ENCODE results near the gene TBC1D24. TPM values are rescaled to one million over a fixed set of nuclear protein-coding genes. Genes with fewer than 3 reads are reported as not detected.

TBC1D24 gene
- polyA plus RNA-seq, 3 donors from 2014 or later, result 1.1 to 4.5 (median 2.4) TPM

GRCh38 chr16:2497695-2498484, 23.0 kb downstream of the TBC1D24 start:
- DNase-seq, result no peak
- no peaks in the 10 kb centered on the region for H3K9me3 Mint-ChIP-seq
- peaks cover 0 to 1% (median 0%) of the 10 kb centered on the region in 3 donors for H3K27me3 Mint-ChIP-seq (ENCODE audit: low read depth in 3 of 3)
- H3K36me3 Mint-ChIP-seq, result peaks cover 3 to 6% (median 6%) of the 10 kb centered on the region in 3 donors
- no peaks in the 10 kb centered on the region for H3K4me1 Mint-ChIP-seq
- H3K4me3 Mint-ChIP-seq, result no peak overlapping the region
- H3K27ac Mint-ChIP-seq, result peak overlapping the region in 1 of 6 donors; percentile 66

- DNase-seq, result no peak
- Mint-ChIP-seq H3K27me3 (ENCODE audit: low read depth in 3 of 3) (peaks cover 0 to 1% (median 0%) of the 10 kb centered on the region in 3 donors), H3K27ac (no peak overlapping the region), H3K4me1 (no peaks in the 10 kb centered on the region), H3K36me3 (peaks cover 3 to 6% (median 6%) of the 10 kb centered on the region in 3 donors), H3K9me3 (no peaks in the 10 kb centered on the region), H3K4me3 (no peak overlapping the region)
Observed at GRCh38 chr16:2498531-2499253, 23.8 kb downstream of the TBC1D24 start.

GRCh38 chr16:2499454-2499853, 24.5 kb downstream of the TBC1D24 start:
- Mint-ChIP-seq H3K4me3 (no peak overlapping the region), H3K9me3 (no peaks in the 10 kb centered on the region), H3K36me3 (peaks cover 3 to 6% (median 6%) of the 10 kb centered on the region in 3 donors), H3K4me1 (no peaks in the 10 kb centered on the region), H3K27ac (no peak overlapping the region), H3K27me3 (ENCODE audit: low read depth in 3 of 3) (peaks cover 0 to 1% (median 0%) of the 10 kb centered on the region in 3 donors)
- DNase-seq, result no peak

GRCh38 chr16:2499890-2500429, 25.0 kb downstream of the TBC1D24 start:
- H3K9me3 Mint-ChIP-seq, result no peaks in the 10 kb centered on the region
- H3K36me3 Mint-ChIP-seq, result peaks cover 3 to 6% (median 6%) of the 10 kb centered on the region in 3 donors
- H3K4me1 Mint-ChIP-seq, result no peaks in the 10 kb centered on the region
- no peak for DNase-seq
- no peak overlapping the region for H3K4me3 Mint-ChIP-seq
- no peak overlapping the region for H3K27ac Mint-ChIP-seq
- peaks cover 0 to 1% (median 0%) of the 10 kb centered on the region in 3 donors for H3K27me3 Mint-ChIP-seq (ENCODE audit: low read depth in 3 of 3)

- Mint-ChIP-seq H3K9me3 (no peaks in the 10 kb centered on the region), H3K4me3 (no peak overlapping the region), H3K4me1 (no peaks in the 10 kb centered on the region), H3K27ac (peak overlapping the region in 1 of 6 donors; percentile 64), H3K27me3 (ENCODE audit: low read depth in 3 of 3) (peaks cover 0 to 1% (median 0%) of the 10 kb centered on the region in 3 donors), H3K36me3 (peaks cover 3 to 6% (median 6%) of the 10 kb centered on the region in 3 donors)
- DNase-seq, result no peak
Observed at GRCh38 chr16:2500430-2500917, 25.5 kb downstream of the TBC1D24 start.

- Mint-ChIP-seq H3K27ac (no peak overlapping the region), H3K36me3 (peaks cover 3 to 6% (median 6%) of the 10 kb centered on the region in 3 donors), H3K4me1 (no peaks in the 10 kb centered on the region), H3K27me3 (ENCODE audit: low read depth in 3 of 3) (peaks cover 0 to 5% (median 0%) of the 10 kb centered on the region in 3 donors), H3K9me3 (no peaks in the 10 kb centered on the region), H3K4me3 (no peak overlapping the region)
- DNase-seq, result peak; percentile 73 to 80 (median 75)
Observed at GRCh38 chr16:2500918-2501750, 26.2 kb downstream of the TBC1D24 start.

- Mint-ChIP-seq H3K27ac (no peak overlapping the region), H3K4me1 (peaks cover 0 to 2% of the 10 kb centered on the region in 2 donors), H3K9me3 (no peaks in the 10 kb centered on the region), H3K27me3 (ENCODE audit: low read depth in 3 of 3) (peaks cover 0 to 5% (median 0%) of the 10 kb centered on the region in 3 donors), H3K36me3 (peaks cover 3 to 6% (median 6%) of the 10 kb centered on the region in 3 donors), H3K4me3 (no peak overlapping the region)
- DNase-seq, result no peak
Observed at GRCh38 chr16:2501946-2502895, 27.3 kb downstream of the TBC1D24 start.

GRCh38 chr16:2505695-2506094, 30.8 kb downstream of the TBC1D24 start:
- no peak for DNase-seq
- no peaks in the 10 kb centered on the region for H3K36me3 Mint-ChIP-seq
- H3K4me3 Mint-ChIP-seq, result no peak overlapping the region
- H3K9me3 Mint-ChIP-seq, result no peaks in the 10 kb centered on the region
- peaks cover 8 to 15% of the 10 kb centered on the region in 2 donors for H3K4me1 Mint-ChIP-seq
- H3K27ac Mint-ChIP-seq, result no peak overlapping the region
- H3K27me3 Mint-ChIP-seq (ENCODE audit: low read depth in 3 of 3), result peaks cover 0 to 8% (median 2%) of the 10 kb centered on the region in 3 donors

- H3K4me3 Mint-ChIP-seq, result no peak overlapping the region
- no peak for DNase-seq
- no peaks in the 10 kb centered on the region for H3K36me3 Mint-ChIP-seq
- peak overlapping the region in 1 of 6 donors; percentile 53 for H3K27ac Mint-ChIP-seq
- peaks cover 1 to 10% (median 4%) of the 10 kb centered on the region in 3 donors for H3K27me3 Mint-ChIP-seq (ENCODE audit: low read depth in 3 of 3)
- peaks cover 11 to 17% of the 10 kb centered on the region in 2 donors for H3K4me1 Mint-ChIP-seq
- no peaks in the 10 kb centered on the region for H3K9me3 Mint-ChIP-seq
Observed at GRCh38 chr16:2507052-2507659, 32.2 kb downstream of the TBC1D24 start.

GRCh38 chr16:2507665-2508064, 32.7 kb downstream of the TBC1D24 start:
- Mint-ChIP-seq H3K27ac (peak overlapping the region in 3 of 6 donors; percentile 22 to 55 (median 48)), H3K36me3 (no peaks in the 10 kb centered on the region), H3K4me3 (no peak overlapping the region), H3K4me1 (peaks cover 16 to 21% of the 10 kb centered on the region in 2 donors), H3K27me3 (ENCODE audit: low read depth in 3 of 3) (peaks cover 2 to 11% (median 4%) of the 10 kb centered on the region in 3 donors), H3K9me3 (no peaks in the 10 kb centered on the region)
- DNase-seq, result no peak

GRCh38 chr16:2508722-2509400, 33.9 kb downstream of the TBC1D24 start:
- no peak for DNase-seq
- Mint-ChIP-seq H3K27ac (peak overlapping the region in 2 of 6 donors; percentile 10 to 84), H3K4me3 (no peak overlapping the region), H3K9me3 (no peaks in the 10 kb centered on the region), H3K27me3 (ENCODE audit: low read depth in 3 of 3) (peaks cover 7 to 19% (median 13%) of the 10 kb centered on the region in 3 donors), H3K4me1 (peaks cover 24 to 29% of the 10 kb centered on the region in 2 donors), H3K36me3 (no peaks in the 10 kb centered on the region)

Data from immature natural killer cell (primary cell).